ENCODE results near the gene SDCBP2.

The SDCBP2 gene

DNA sequence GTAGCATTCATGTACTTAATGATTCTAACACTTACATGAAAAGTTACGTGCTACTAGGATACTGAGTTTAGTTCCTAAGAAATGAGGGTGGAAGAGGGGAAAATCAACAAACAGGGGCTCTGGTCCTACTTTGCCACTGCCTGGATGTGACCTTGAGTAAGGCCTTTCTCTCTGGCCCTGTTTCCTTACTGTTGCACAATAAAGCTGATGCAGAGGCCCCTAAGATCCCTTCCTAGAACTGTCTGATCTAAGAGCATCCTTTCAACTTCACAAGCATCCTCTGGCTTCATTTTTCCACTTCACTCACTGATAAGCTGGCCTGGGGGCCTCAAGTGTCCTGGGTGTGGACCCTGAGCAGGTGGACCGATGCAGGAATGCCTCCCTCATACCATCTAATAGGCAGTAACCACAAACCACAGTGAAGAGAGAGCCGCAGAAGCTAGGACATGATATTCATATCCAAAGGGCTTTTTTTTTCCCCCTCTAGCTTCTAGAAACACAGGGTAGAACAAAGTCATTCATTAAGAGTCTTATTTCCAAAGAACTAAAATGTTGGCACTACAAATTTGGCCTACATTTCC, 42.4 kb upstream of the SDCBP2 start:
- Histone ChIP-seq H2AK5ac (ENCODE audit: low read length) (no peak overlapping the region), H3K27me3 (ENCODE audit: insufficient read depth, low read length, poor library complexity) (no peaks in the 10 kb centered on the region), H3K36me3 (ENCODE audit: control insufficient read depth, insufficient read depth, low read length) (peaks cover 4% of the 10 kb centered on the region), H2BK120ac (ENCODE audit: low read depth, low read length) (no peak overlapping the region), H2BK5ac (ENCODE audit: low read length) (no peak overlapping the region), H4K8ac (ENCODE audit: low read depth, low read length) (no peak overlapping the region), H3K4me2 (ENCODE audit: low read length) (no peak overlapping the region), H3K79me1 (ENCODE audit: low read length) (peaks cover 19% of the 10 kb centered on the region), H3K9ac (ENCODE audit: low read length) (no peak overlapping the region), H3K23ac (ENCODE audit: low read length) (no peak overlapping the region), H3K27ac (ENCODE audit: low read depth, low read length) (no peak overlapping the region), H3K18ac (ENCODE audit: low read length) (no peak overlapping the region), H3K4me3 (ENCODE audit: low read length) (no peak overlapping the region), H2BK15ac (replicated peaks; ENCODE audit: low read depth) (no peak overlapping the region), H3K56ac (ENCODE audit: low read length) (no peak overlapping the region), H3K4ac (ENCODE audit: low read depth, low read length) (no peak overlapping the region), H3K4me1 (ENCODE audit: control insufficient read depth, low read depth, low read length) (no peaks in the 10 kb centered on the region), H3K79me2 (ENCODE audit: control insufficient read depth, insufficient read depth, low read length) (peaks cover 12% of the 10 kb centered on the region), H4K5ac (ENCODE audit: low read length) (no peak overlapping the region)
- no peak for DNase-seq
- no CpG with 5 or more reads among the region's 3 CpGs for WGBS (ENCODE audit: extremely low coverage, insufficient coverage, low lambda C conversion rate)

DNA sequence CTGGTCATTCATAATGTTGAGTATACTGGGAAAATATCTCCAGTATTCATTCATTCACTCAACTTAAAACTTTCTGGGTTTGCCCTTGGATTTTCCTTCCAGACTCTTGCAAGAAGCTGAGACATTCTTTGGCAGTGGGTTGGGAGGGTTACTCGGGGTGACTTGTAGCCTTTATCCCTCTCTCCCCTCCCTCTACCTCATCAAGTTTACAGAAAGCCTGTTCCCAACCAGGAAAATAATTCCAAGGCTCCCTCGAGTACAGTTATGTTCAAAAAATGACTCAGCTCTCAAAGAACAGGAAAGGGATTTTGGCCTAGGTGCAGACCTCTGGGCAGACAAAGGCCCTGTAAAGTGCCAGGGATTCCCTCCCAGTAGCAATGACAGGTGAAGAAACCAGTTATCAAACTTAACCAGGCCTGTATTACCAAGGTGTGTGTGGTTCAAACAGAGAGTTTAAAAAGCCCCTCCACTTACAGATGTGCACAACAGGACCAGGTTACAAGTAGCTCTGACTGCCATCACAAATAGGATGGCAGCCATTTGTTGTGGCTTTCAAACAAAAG, 41.7 kb upstream of the SDCBP2 start:
- no peak overlapping the region for H3K56ac ChIP-seq (ENCODE audit: low read length)
- no peak overlapping the region for H3K27ac ChIP-seq (ENCODE audit: low read depth, low read length)
- no peak overlapping the region for H2BK5ac ChIP-seq (ENCODE audit: low read length)
- no peak overlapping the region for H3K4me3 ChIP-seq (ENCODE audit: low read length)
- no peak overlapping the region for H4K5ac ChIP-seq (ENCODE audit: low read length)
- no peak overlapping the region for H3K9ac ChIP-seq (ENCODE audit: low read length)
- no peak overlapping the region for H3K4me2 ChIP-seq (ENCODE audit: low read length)
- DNase-seq, result no peak
- H3K23ac ChIP-seq (ENCODE audit: low read length), result no peak overlapping the region
- H4K8ac ChIP-seq (ENCODE audit: low read depth, low read length), result no peak overlapping the region
- H3K27me3 ChIP-seq (ENCODE audit: insufficient read depth, low read length, poor library complexity), result no peaks in the 10 kb centered on the region
- no CpG with 5 or more reads among the region's 2 CpGs for WGBS (ENCODE audit: extremely low coverage, insufficient coverage, low lambda C conversion rate)
- H3K18ac ChIP-seq (ENCODE audit: low read length), result no peak overlapping the region
- H3K4ac ChIP-seq (ENCODE audit: low read depth, low read length), result no peak overlapping the region
- peaks cover 14% of the 10 kb centered on the region for H3K79me1 ChIP-seq (ENCODE audit: low read length)
- H3K36me3 ChIP-seq (ENCODE audit: control insufficient read depth, insufficient read depth, low read length), result peaks cover 4% of the 10 kb centered on the region
- no peak overlapping the region for H2AK5ac ChIP-seq (ENCODE audit: low read length)
- peaks cover 6% of the 10 kb centered on the region for H3K79me2 ChIP-seq (ENCODE audit: control insufficient read depth, insufficient read depth, low read length)
- no peak overlapping the region for H2BK15ac ChIP-seq (replicated peaks; ENCODE audit: low read depth)
- no peak overlapping the region for H2BK120ac ChIP-seq (ENCODE audit: low read depth, low read length)
- H3K4me1 ChIP-seq (ENCODE audit: control insufficient read depth, low read depth, low read length), result no peaks in the 10 kb centered on the region

DNA sequence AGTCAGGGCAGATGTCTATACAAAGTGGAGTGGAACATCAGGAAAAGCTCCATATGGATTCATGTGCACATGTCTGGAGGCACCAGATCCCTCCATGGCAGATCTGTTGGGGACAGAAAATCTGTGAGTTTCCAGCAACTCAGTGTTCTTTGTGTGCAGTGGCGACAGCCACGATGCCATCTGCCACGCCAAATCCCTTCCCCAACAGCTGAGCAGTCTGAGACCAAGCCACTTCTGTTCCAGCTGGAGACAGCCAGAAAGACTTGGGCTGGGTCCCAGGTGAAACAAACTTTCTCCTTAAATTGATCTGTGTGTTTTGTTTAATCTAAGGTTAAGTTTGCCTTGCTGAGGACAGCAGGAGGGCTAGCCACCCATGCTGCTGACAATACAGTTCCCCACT, 41.0 kb upstream of the SDCBP2 start:
- no peak overlapping the region for H3K56ac ChIP-seq (ENCODE audit: low read length)
- H2BK5ac ChIP-seq (ENCODE audit: low read length), result no peak overlapping the region
- no peak overlapping the region for H2BK120ac ChIP-seq (ENCODE audit: low read depth, low read length)
- no peak overlapping the region for H2AK5ac ChIP-seq (ENCODE audit: low read length)
- WGBS (ENCODE audit: extremely low coverage, insufficient coverage, low lambda C conversion rate), result no CpG with 5 or more reads among the region's 3 CpGs
- peaks cover 14% of the 10 kb centered on the region for H3K79me1 ChIP-seq (ENCODE audit: low read length)
- H3K4me3 ChIP-seq (ENCODE audit: low read length), result no peak overlapping the region
- H3K36me3 ChIP-seq (ENCODE audit: control insufficient read depth, insufficient read depth, low read length), result peaks cover 4% of the 10 kb centered on the region
- H3K9ac ChIP-seq (ENCODE audit: low read length), result no peak overlapping the region
- no peak overlapping the region for H3K27ac ChIP-seq (ENCODE audit: low read depth, low read length)
- H3K79me2 ChIP-seq (ENCODE audit: control insufficient read depth, insufficient read depth, low read length), result peaks cover 4% of the 10 kb centered on the region
- no peak overlapping the region for H4K8ac ChIP-seq (ENCODE audit: low read depth, low read length)
- H2BK15ac ChIP-seq (replicated peaks; ENCODE audit: low read depth), result no peak overlapping the region
- no peaks in the 10 kb centered on the region for H3K4me1 ChIP-seq (ENCODE audit: control insufficient read depth, low read depth, low read length)
- no peak overlapping the region for H3K4ac ChIP-seq (ENCODE audit: low read depth, low read length)
- DNase-seq, result no peak
- no peaks in the 10 kb centered on the region for H3K27me3 ChIP-seq (ENCODE audit: insufficient read depth, low read length, poor library complexity)
- no peak overlapping the region for H3K23ac ChIP-seq (ENCODE audit: low read length)
- no peak overlapping the region for H4K5ac ChIP-seq (ENCODE audit: low read length)
- H3K18ac ChIP-seq (ENCODE audit: low read length), result no peak overlapping the region
- no peak overlapping the region for H3K4me2 ChIP-seq (ENCODE audit: low read length)

DNA sequence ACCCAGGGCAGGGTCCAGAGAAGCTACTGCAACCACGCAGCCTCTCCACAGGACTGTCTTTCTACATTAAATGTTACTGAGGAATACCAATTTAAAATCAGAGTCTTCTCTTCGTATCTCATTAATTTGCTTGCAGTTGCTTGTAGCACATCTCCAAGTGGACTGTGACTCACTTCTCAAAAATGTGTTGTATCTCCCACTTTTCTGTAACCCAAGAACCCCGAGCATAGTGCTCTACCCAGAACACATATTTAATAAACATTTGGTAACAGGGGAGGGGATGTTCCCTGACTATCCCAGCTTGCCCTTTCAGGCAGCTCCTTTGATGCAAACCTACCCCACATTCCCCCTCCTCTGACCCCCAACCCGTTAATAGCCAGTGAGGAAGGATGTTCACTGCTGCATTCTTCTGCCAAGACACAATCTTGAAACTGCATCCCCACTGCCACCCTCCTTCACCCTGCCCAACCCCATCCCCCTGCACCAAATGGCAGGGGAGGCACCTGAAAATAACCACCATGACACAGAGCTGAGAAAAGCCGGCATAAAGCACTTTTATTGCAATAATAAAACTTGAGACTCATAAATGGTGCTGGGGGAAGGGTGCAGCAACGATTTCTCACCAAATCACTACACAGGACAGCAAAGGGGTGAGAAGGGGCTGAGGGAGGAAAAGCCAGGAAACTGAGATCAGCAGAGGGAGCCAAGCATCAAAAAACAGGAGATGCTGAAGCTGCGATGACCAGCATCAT, 39.7 kb upstream of the SDCBP2 start:
- no peak overlapping the region for H3K27ac ChIP-seq (ENCODE audit: low read depth, low read length)
- no peak overlapping the region for H3K18ac ChIP-seq (ENCODE audit: low read length)
- H3K36me3 ChIP-seq (ENCODE audit: control insufficient read depth, insufficient read depth, low read length), result peaks cover 4% of the 10 kb centered on the region
- H3K4me3 ChIP-seq (ENCODE audit: low read length), result no peak overlapping the region
- no peaks in the 10 kb centered on the region for H3K4me1 ChIP-seq (ENCODE audit: control insufficient read depth, low read depth, low read length)
- no peak overlapping the region for H3K23ac ChIP-seq (ENCODE audit: low read length)
- WGBS (ENCODE audit: extremely low coverage, insufficient coverage, low lambda C conversion rate), result no CpG with 5 or more reads among the region's 7 CpGs
- no peak overlapping the region for H2BK120ac ChIP-seq (ENCODE audit: low read depth, low read length)
- no peak overlapping the region for H2BK15ac ChIP-seq (replicated peaks; ENCODE audit: low read depth)
- H2BK5ac ChIP-seq (ENCODE audit: low read length), result no peak overlapping the region
- peaks cover 10% of the 10 kb centered on the region for H3K79me1 ChIP-seq (ENCODE audit: low read length)
- no peak overlapping the region for H3K9ac ChIP-seq (ENCODE audit: low read length)
- no peak overlapping the region for H2AK5ac ChIP-seq (ENCODE audit: low read length)
- no peaks in the 10 kb centered on the region for H3K27me3 ChIP-seq (ENCODE audit: insufficient read depth, low read length, poor library complexity)
- no peak overlapping the region for H3K4ac ChIP-seq (ENCODE audit: low read depth, low read length)
- DNase-seq, result no peak
- H4K8ac ChIP-seq (ENCODE audit: low read depth, low read length), result no peak overlapping the region
- H3K56ac ChIP-seq (ENCODE audit: low read length), result no peak overlapping the region
- peaks cover 4% of the 10 kb centered on the region for H3K79me2 ChIP-seq (ENCODE audit: control insufficient read depth, insufficient read depth, low read length)
- H3K4me2 ChIP-seq (ENCODE audit: low read length), result no peak overlapping the region
- no peak overlapping the region for H4K5ac ChIP-seq (ENCODE audit: low read length)

DNA sequence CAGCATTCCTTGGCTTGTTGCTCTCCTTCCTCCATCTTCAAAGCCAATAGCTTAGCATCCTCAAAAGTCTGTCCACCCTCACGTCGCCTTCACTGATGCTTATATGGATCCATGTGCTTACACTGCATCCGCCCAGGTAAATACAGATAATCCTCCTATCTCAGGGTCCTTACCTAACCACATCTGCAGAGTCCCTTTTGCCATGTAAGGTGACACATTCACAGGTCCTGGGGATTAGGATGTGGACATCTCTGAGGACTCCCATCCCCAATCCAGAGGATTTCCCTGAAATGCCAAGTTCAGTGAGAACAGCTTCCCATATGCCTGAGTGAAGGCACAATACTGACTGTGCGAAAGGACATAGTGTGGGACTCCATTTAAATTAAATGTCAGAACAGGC, 38.5 kb upstream of the SDCBP2 start:
- Histone ChIP-seq H3K27me3 (ENCODE audit: insufficient read depth, low read length, poor library complexity) (no peaks in the 10 kb centered on the region), H3K9ac (ENCODE audit: low read length) (no peak overlapping the region), H3K4ac (ENCODE audit: low read depth, low read length) (no peak overlapping the region), H3K79me1 (ENCODE audit: low read length) (peaks cover 6% of the 10 kb centered on the region), H2BK5ac (ENCODE audit: low read length) (no peak overlapping the region), H2BK15ac (replicated peaks; ENCODE audit: low read depth) (no peak overlapping the region), H4K5ac (ENCODE audit: low read length) (no peak overlapping the region), H3K36me3 (ENCODE audit: control insufficient read depth, insufficient read depth, low read length) (peaks cover 4% of the 10 kb centered on the region), H3K23ac (ENCODE audit: low read length) (no peak overlapping the region), H2AK5ac (ENCODE audit: low read length) (no peak overlapping the region), H3K18ac (ENCODE audit: low read length) (no peak overlapping the region), H3K79me2 (ENCODE audit: control insufficient read depth, insufficient read depth, low read length) (peaks cover 2% of the 10 kb centered on the region), H4K8ac (ENCODE audit: low read depth, low read length) (no peak overlapping the region), H3K27ac (ENCODE audit: low read depth, low read length) (no peak overlapping the region), H3K4me3 (ENCODE audit: low read length) (no peak overlapping the region), H3K4me1 (ENCODE audit: control insufficient read depth, low read depth, low read length) (no peaks in the 10 kb centered on the region), H3K4me2 (ENCODE audit: low read length) (no peak overlapping the region), H2BK120ac (ENCODE audit: low read depth, low read length) (no peak overlapping the region), H3K56ac (ENCODE audit: low read length) (no peak overlapping the region)
- DNase-seq, result no peak
- WGBS (ENCODE audit: extremely low coverage, insufficient coverage, low lambda C conversion rate), result no CpG with 5 or more reads among the region's 4 CpGs
